H1 (cell line): Measurements from ENCODE around the gene CCDC38. TPM values are rescaled to one million over a fixed set of nuclear protein-coding genes. Genes with fewer than 3 reads are reported as not detected.

Experiments
- CTCF ChIA-PET: fragments of 300-600 bp; sonication (Branson Sonifier 250); formaldehyde crosslinking; loops from one replicate; lab custom pipeline; 2021; ENCODE audit not compliant: partially characterized antibody; lab: Charles Lee
- POLR2A ChIA-PET: fragments of 300-600 bp; sonication (Branson Sonifier 250); formaldehyde crosslinking; loops from one replicate; lab custom pipeline; 2021; ENCODE audit warnings: inconsistent platforms; ENCODE audit not compliant: partially characterized antibody; lab: Charles Lee
- DNase-seq, 2 experiments: peaks; one replicate each; pipeline versions ENCODE4 v3.0.0 to v3.0.0-alpha.2; 2010 to 2022; ENCODE audit warnings: low spot score in 2 of 2, low read depth in 1 of 2, mixed read lengths in 1 of 2
- FAIRE-seq: peaks from 2 replicates; lab custom pipeline; 2011; peaks lifted over from hg19 to GRCh38; lab: Jason Lieb, UNC
- H2AFZ ChIP-seq: 2 replicates; pipeline ENCODE4 v1.8.1; 2012; ENCODE audit warnings: low read length, inconsistent platforms
- H2AK5ac ChIP-seq: 2 replicates; pipeline ENCODE4 v1.6.1; 2013; ENCODE audit warnings: low read depth, low read length
- H2BK120ac ChIP-seq: replicated peaks from 2 replicates; pipeline ENCODE3; 2013; ENCODE audit warnings: low read depth, low read length, inconsistent platforms
- H2BK12ac ChIP-seq: 2 replicates; pipeline ENCODE4 v1.6.1; 2013; ENCODE audit warnings: low read depth, low read length
- H2BK15ac ChIP-seq: 2 replicates; pipeline ENCODE4 v1.6.1; 2013; ENCODE audit warnings: low read length
- H2BK20ac ChIP-seq: 2 replicates; pipeline ENCODE4 v1.6.1; 2013; ENCODE audit warnings: low read length
- H2BK5ac ChIP-seq: 2 replicates; pipeline ENCODE4 v1.6.1; 2013; ENCODE audit warnings: low read depth, low read length
- H3K14ac ChIP-seq: 2 replicates; pipeline ENCODE4 v1.6.1; 2013; ENCODE audit warnings: inconsistent platforms; ENCODE audit not compliant: insufficient read length
- H3K18ac ChIP-seq: 2 replicates; pipeline ENCODE4 v1.6.1; 2013; ENCODE audit warnings: low read length; ENCODE audit errors: extremely low read depth
- H3K23ac ChIP-seq: 2 replicates; pipeline ENCODE4 v1.6.1; 2013; ENCODE audit warnings: inconsistent platforms; ENCODE audit not compliant: insufficient read length
- H3K23me2 ChIP-seq: 2 replicates; pipeline ENCODE4 v1.6.1; 2013; ENCODE audit warnings: low read depth, low read length
- H3K27ac ChIP-seq: 2 replicates; pipeline ENCODE4 v1.6.1; 2011; ENCODE audit warnings: low read depth, low read length, inconsistent platforms
- H3K27me3 ChIP-seq, 4 experiments: replicated peaks in 1 of 4; 1 replicate in 1 of 4; 2 replicates in 3 of 4; pipeline versions ENCODE4 v1.6.1 to v1.8.1; 2011 to 2013; ENCODE audit warnings: low read length in 3 of 4, mild to moderate bottlenecking in 3 of 4, inconsistent platforms in 2 of 4, mixed read lengths in 2 of 4, moderate library complexity in 1 of 4; ENCODE audit not compliant: control insufficient read depth in 3 of 4, insufficient read depth in 3 of 4; ENCODE audit errors: extremely low read depth in 1 of 4
- H3K36me3 ChIP-seq, 4 experiments: 2 replicates each; pipeline versions ENCODE4 v1.6.1 to v1.8.1; 2011 to 2013; ENCODE audit warnings: mild to moderate bottlenecking in 4 of 4, low read length in 3 of 4, moderate library complexity in 2 of 4, control low read depth in 1 of 4, inconsistent platforms in 1 of 4; ENCODE audit not compliant: insufficient read depth in 4 of 4, control insufficient read depth in 2 of 4
- H3K4ac ChIP-seq: replicated peaks from 2 replicates; pipeline ENCODE3; 2013; ENCODE audit warnings: low read length, low read depth, mixed read lengths, inconsistent platforms; ENCODE audit not compliant: insufficient read length
- H3K4me1 ChIP-seq, 4 experiments: replicated peaks in 1 of 4; 1 replicate in 1 of 4; 2 replicates in 3 of 4; pipeline versions ENCODE4 v1.6.1 to v1.8.1; 2011 to 2013; ENCODE audit warnings: low read length in 3 of 4, inconsistent platforms in 2 of 4, mixed read lengths in 1 of 4; ENCODE audit not compliant: insufficient read depth in 4 of 4, control insufficient read depth in 3 of 4
- H3K4me2 ChIP-seq, 2 experiments: 2 replicates each; pipeline versions ENCODE4 v1.6.1 to v1.8.1; 2011 to 2013; ENCODE audit warnings: low read depth in 2 of 2, low read length in 2 of 2, control low read depth in 1 of 2, inconsistent platforms in 1 of 2, mild to moderate bottlenecking in 1 of 2; ENCODE audit not compliant: insufficient read depth in 1 of 2
- H3K4me3 ChIP-seq, 4 experiments: fragments of 200-600, 300-600 bp in 1 of 4; sonication (generic), shearing (Covaris generic), sonication (Bioruptor Twin) in 1 of 4; 2 replicates each; pipeline versions ENCODE4 v1.5.1 to v1.8.1; 2011 to 2016; ENCODE audit warnings: low read length in 4 of 4, low read depth in 3 of 4, control low read depth in 2 of 4, inconsistent platforms in 2 of 4, mild to moderate bottlenecking in 2 of 4, mixed read lengths in 1 of 4, moderate library complexity in 1 of 4; ENCODE audit not compliant: insufficient read depth in 2 of 4; ENCODE audit errors: extremely low read depth in 1 of 4
- H3K56ac ChIP-seq: replicated peaks from 2 replicates; pipeline ENCODE3; 2013; ENCODE audit warnings: low read depth, mild to moderate bottlenecking, mixed read lengths, low read length, inconsistent platforms; ENCODE audit not compliant: insufficient read length
- H3K79me1 ChIP-seq: 2 replicates; pipeline ENCODE4 v1.6.1; 2013; ENCODE audit warnings: low read depth, low read length, control low read depth
- H3K79me2 ChIP-seq, 2 experiments: 2 replicates each; pipeline versions ENCODE4 v1.6.1 to v1.8.1; 2012 to 2013; ENCODE audit warnings: low read length in 2 of 2, mild to moderate bottlenecking in 2 of 2, inconsistent platforms in 1 of 2; ENCODE audit not compliant: insufficient read depth in 2 of 2, control insufficient read depth in 1 of 2
- H3K9ac ChIP-seq, 4 experiments: replicated peaks in 1 of 4; 1 replicate in 1 of 4; 2 replicates in 3 of 4; pipeline versions ENCODE4 v1.6.1 to v1.8.1; 2011 to 2013; ENCODE audit warnings: low read depth in 3 of 4, low read length in 3 of 4, control low read depth in 2 of 4, mild to moderate bottlenecking in 2 of 4, moderate library complexity in 2 of 4, inconsistent platforms in 1 of 4; ENCODE audit errors: extremely low read depth in 1 of 4
- H3K9me3 ChIP-seq, 2 experiments: 2 replicates each; pipeline versions ENCODE4 v1.6.1 to v1.8.1; 2012 to 2013; ENCODE audit warnings: mild to moderate bottlenecking in 2 of 2, moderate library complexity in 2 of 2, control low read depth in 1 of 2, inconsistent platforms in 1 of 2, low read depth in 1 of 2, low read length in 1 of 2, mixed read lengths in 1 of 2; ENCODE audit not compliant: insufficient read depth in 2 of 2
- H4K20me1 ChIP-seq, 2 experiments: replicated peaks in 1 of 2; 2 replicates each; pipeline versions ENCODE3 to v1.8.1; 2011 to 2013; ENCODE audit warnings: inconsistent platforms in 2 of 2, low read length in 2 of 2, mild to moderate bottlenecking in 1 of 2; ENCODE audit not compliant: insufficient read depth in 2 of 2, control insufficient read depth in 1 of 2
- H4K5ac ChIP-seq: 2 replicates; pipeline ENCODE4 v1.6.1; 2013; ENCODE audit warnings: low read length, low read depth, mixed read lengths, inconsistent platforms; ENCODE audit not compliant: insufficient read length
- H4K8ac ChIP-seq: 2 replicates; pipeline ENCODE4 v1.8.0; 2013; ENCODE audit warnings: mild to moderate bottlenecking, moderate library complexity, low read length, inconsistent platforms; ENCODE audit not compliant: insufficient read depth; ENCODE audit errors: extremely low read depth
- H4K91ac ChIP-seq: replicated peaks from 2 replicates; pipeline ENCODE3; 2013; ENCODE audit warnings: low read length, mixed read lengths, inconsistent platforms; ENCODE audit not compliant: insufficient read length
- ASH2L ChIP-seq: fragments of 200-600, 300-600 bp; sonication (generic); IDR thresholded peaks from one replicate; pipeline ENCODE4 v1.7.1; 2017; ENCODE audit warnings: low read length
- GABPA ChIP-seq: IDR thresholded peaks from 2 replicates; pipeline ENCODE4 v1.6.1; 2011; ENCODE audit warnings: mild to moderate bottlenecking, low read length, moderate library complexity, borderline replicate concordance; ENCODE audit not compliant: insufficient read depth
- SP1 ChIP-seq: IDR thresholded peaks from 2 replicates; pipeline ENCODE4 v1.6.1; 2011; ENCODE audit warnings: low read depth, low read length
- WGBS, 2 experiments: shearing (Covaris generic) in 1 of 2; methylation state at CpG; one replicate each; pipeline versions ENCODE4 v1.1.6 to v1.1.7; 2013 to 2015; ENCODE audit warnings: low lambda C conversion rate in 2 of 2, mixed read lengths in 2 of 2, inconsistent platforms in 1 of 2, low coverage in 1 of 2, missing lambda C conversion rate in 1 of 2; ENCODE audit not compliant: insufficient replicate concordance in 2 of 2, insufficient coverage in 1 of 2, insufficient read length in 1 of 2; ENCODE audit errors: extremely low coverage in 1 of 2, missing lambda C conversion rate in 1 of 2; 5-methylcytosine and 5-hydroxymethylcytosine counted together
- polyA plus RNA-seq, 7 experiments: library from polyadenylated mRNA; depleted of rRNA in 3 of 7; stranded (reverse) in 5 of 7; unstranded in 2 of 7; fragments of >200 nt in 5 of 7; fragments of 200-250 nt in 2 of 7; gene quantifications; 1 replicate in 5 of 7; 2 replicates in 1 of 7; 4 replicates in 1 of 7; pipeline versions ENCODE4 v1.2.1 to v1.2.3, GENCODE V29; 2011 to 2013; ENCODE audit warnings: missing spikeins in 2 of 7, mixed read lengths in 2 of 7
- total RNA-seq: library from RNA; stranded (reverse); fragmentation: NEBNext Ultra II Directional; extraction: Animal tissue kit (Norgen Biotek cat#: 25700); gene quantifications from 2 replicates; pipeline ENCODE4 v1.2.1, GENCODE V29; 2021

The CCDC38 gene
- total and polyA plus RNA-seq, 2 of the 8 experiments (the other 6 are each of a cell fraction or from before 2014, with no cell fraction given): not detected

GRCh38 chr12:95884998-95885397, 57.4 kb downstream of the CCDC38 start:
- H3K27ac ChIP-seq: no peak overlapping the region
- no peak overlapping the region for H2AFZ ChIP-seq
- WGBS, 2 experiments: 82% methylated on average over 3 of the region's 3 CpGs; no CpG with 5 or more reads in 1 of the 2 experiments
- no peaks in the 10 kb centered on the region for H3K23me2 ChIP-seq
- H4K5ac ChIP-seq: no peak overlapping the region
- H2BK15ac ChIP-seq: no peak overlapping the region
- no peak overlapping the region for H3K23ac ChIP-seq
- no peak overlapping the region for H2AK5ac ChIP-seq
- no peaks in the 10 kb centered on the region for H3K79me1 ChIP-seq
- no peak overlapping the region for H3K18ac ChIP-seq
- no peaks in the 10 kb centered on the region for H3K79me2 ChIP-seq
- ChIA-PET CTCF (interaction anchor here (1.0 kb wide), 1 partner anchor 114 kb away, joined by 3 read pairs; no protein-coding TSS in a partner anchor), POLR2A (interaction anchor here (0.9 to 2.0 kb wide), 2 partner anchors 10 to 81 kb away, joined by 3 to 5 read pairs; no protein-coding TSS in a partner anchor)
- H3K9ac ChIP-seq: no peak overlapping the region
- H3K36me3 ChIP-seq: no peaks in the 10 kb centered on the region
- no peaks in the 10 kb centered on the region for H4K20me1 ChIP-seq
- H4K8ac ChIP-seq: no peak overlapping the region
- TF ChIP-seq GABPA (no peak), ASH2L (no peak), SP1 (no peak)
- no peak overlapping the region for H2BK20ac ChIP-seq
- H2BK5ac ChIP-seq: no peak overlapping the region
- no peak overlapping the region for H3K14ac ChIP-seq
- no peaks in the 10 kb centered on the region for H3K27me3 ChIP-seq
- FAIRE-seq (no peak), DNase-seq (no peak)
- 0 out of 4 replicates have a peak, but pooled peaks cover 0 to 3% of the 10 kb centered on the region in 2 experiments for H3K9me3 ChIP-seq
- H3K4me2 ChIP-seq: no peak overlapping the region
- H3K56ac ChIP-seq: no peak overlapping the region
- no peak overlapping the region for H3K4ac ChIP-seq
- H2BK12ac ChIP-seq: no peak overlapping the region
- H2BK120ac ChIP-seq: no peak overlapping the region
- H4K91ac ChIP-seq: no peak overlapping the region
- H3K4me3 ChIP-seq: no peak overlapping the region
- H3K4me1 ChIP-seq: no peaks in the 10 kb centered on the region
